Measurements from ENCODE around the gene RETNLB. TPM values are rescaled to one million over a fixed set of nuclear protein-coding genes. Genes with fewer than 3 reads are reported as not detected.

The RETNLB gene, protein sequence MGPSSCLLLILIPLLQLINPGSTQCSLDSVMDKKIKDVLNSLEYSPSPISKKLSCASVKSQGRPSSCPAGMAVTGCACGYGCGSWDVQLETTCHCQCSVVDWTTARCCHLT
- total RNA-seq (2021) (not detected in 3 replicates), Bru-seq, nascent RNA (not detected)
- long read RNA-seq, experiment 1: 0 reads
- long read RNA-seq, experiment 2: 0 reads
- long read RNA-seq, experiment 3: 0 reads

DNA sequence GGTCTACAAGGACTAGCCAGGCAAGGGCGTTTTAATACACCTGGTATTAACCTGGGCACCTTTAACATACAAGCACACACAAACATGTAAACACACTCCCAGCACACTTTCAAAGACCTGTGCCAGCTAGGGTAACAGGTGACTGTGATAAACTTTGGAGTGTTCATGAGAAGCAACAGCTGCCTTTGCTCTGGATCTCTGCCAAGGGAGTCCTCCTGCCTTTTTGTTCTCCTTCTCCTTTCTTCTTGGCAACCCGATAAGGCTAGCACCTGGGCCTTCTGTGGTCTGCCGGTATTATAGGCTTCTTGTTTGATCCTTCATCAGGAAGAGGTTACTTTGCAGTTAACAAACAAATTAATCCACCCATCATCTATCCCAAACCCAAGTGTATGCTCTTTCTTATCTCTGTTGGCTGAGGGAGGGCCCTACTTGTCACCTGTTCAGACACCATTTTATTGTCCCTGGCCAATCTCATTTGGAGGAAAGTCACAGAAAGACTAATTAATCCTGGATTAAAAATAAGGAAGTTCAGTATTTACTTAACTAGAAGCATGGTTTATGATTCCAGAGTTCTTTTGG, at the start of gene RETNLB:
TSS of gene RETNLB (minus strand) at position 7 of the 579 bp plus-strand sequence. CDS start 225 bp downstream, outside the sequence.
- Mint-ChIP-seq H3K27ac (no peak within 1 kb of the TSS), H3K4me3 (no peak within 1 kb of the TSS), H3K36me3 (peaks cover 4% of the 10 kb centered on the region), H3K9me3 (peaks cover 18% of the 10 kb centered on the region), H3K4me1 (no peaks in the 10 kb centered on the region), H3K27me3 (ENCODE audit: low read depth) (no peaks in the 10 kb centered on the region; the same call in none of the 2 replicates)
- TF ChIP-seq HMGA2 (CRISPR knock-in tag; IDR thresholded peaks at IDR 0.05): no peak
- TF ChIP-seq, protein P1, sequence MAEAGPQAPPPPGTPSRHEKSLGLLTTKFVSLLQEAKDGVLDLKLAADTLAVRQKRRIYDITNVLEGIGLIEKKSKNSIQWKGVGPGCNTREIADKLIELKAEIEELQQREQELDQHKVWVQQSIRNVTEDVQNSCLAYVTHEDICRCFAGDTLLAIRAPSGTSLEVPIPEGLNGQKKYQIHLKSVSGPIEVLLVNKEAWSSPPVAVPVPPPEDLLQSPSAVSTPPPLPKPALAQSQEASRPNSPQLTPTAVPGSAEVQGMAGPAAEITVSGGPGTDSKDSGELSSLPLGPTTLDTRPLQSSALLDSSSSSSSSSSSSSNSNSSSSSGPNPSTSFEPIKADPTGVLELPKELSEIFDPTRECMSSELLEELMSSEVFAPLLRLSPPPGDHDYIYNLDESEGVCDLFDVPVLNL (CRISPR knock-in tag; IDR thresholded peaks at IDR 0.05; ENCODE audit: borderline replicate concordance, low read depth): no peak
- no peak for TF ChIP-seq ZNF671 (CRISPR knock-in tag; IDR thresholded peaks at IDR 0.05)
- no peak for TF ChIP-seq RELA (CRISPR knock-in tag; IDR thresholded peaks at IDR 0.05; ENCODE audit: borderline replicate concordance)
- TF ChIP-seq ZNF396 (CRISPR knock-in tag; IDR thresholded peaks at IDR 0.05; ENCODE audit: borderline replicate concordance): no peak
- TF ChIP-seq, protein P2, sequence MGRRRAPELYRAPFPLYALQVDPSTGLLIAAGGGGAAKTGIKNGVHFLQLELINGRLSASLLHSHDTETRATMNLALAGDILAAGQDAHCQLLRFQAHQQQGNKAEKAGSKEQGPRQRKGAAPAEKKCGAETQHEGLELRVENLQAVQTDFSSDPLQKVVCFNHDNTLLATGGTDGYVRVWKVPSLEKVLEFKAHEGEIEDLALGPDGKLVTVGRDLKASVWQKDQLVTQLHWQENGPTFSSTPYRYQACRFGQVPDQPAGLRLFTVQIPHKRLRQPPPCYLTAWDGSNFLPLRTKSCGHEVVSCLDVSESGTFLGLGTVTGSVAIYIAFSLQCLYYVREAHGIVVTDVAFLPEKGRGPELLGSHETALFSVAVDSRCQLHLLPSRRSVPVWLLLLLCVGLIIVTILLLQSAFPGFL (CRISPR knock-in tag; IDR thresholded peaks at IDR 0.05; ENCODE audit: borderline replicate concordance): no peak
- no peak for TF ChIP-seq CBFB (CRISPR knock-in tag; IDR thresholded peaks at IDR 0.05; ENCODE audit: low read depth)
- TF ChIP-seq, protein P3, sequence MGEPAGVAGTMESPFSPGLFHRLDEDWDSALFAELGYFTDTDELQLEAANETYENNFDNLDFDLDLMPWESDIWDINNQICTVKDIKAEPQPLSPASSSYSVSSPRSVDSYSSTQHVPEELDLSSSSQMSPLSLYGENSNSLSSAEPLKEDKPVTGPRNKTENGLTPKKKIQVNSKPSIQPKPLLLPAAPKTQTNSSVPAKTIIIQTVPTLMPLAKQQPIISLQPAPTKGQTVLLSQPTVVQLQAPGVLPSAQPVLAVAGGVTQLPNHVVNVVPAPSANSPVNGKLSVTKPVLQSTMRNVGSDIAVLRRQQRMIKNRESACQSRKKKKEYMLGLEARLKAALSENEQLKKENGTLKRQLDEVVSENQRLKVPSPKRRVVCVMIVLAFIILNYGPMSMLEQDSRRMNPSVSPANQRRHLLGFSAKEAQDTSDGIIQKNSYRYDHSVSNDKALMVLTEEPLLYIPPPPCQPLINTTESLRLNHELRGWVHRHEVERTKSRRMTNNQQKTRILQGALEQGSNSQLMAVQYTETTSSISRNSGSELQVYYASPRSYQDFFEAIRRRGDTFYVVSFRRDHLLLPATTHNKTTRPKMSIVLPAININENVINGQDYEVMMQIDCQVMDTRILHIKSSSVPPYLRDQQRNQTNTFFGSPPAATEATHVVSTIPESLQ (CRISPR knock-in tag; IDR thresholded peaks at IDR 0.05): no peak
- TF ChIP-seq, protein P4, sequence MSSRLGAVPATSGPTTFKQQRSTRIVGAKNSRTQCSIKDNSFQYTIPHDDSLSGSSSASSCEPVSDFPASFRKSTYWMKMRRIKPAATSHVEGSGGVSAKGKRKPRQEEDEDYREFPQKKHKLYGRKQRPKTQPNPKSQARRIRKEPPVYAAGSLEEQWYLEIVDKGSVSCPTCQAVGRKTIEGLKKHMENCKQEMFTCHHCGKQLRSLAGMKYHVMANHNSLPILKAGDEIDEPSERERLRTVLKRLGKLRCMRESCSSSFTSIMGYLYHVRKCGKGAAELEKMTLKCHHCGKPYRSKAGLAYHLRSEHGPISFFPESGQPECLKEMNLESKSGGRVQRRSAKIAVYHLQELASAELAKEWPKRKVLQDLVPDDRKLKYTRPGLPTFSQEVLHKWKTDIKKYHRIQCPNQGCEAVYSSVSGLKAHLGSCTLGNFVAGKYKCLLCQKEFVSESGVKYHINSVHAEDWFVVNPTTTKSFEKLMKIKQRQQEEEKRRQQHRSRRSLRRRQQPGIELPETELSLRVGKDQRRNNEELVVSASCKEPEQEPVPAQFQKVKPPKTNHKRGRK (CRISPR knock-in tag; IDR thresholded peaks at IDR 0.05; ENCODE audit: borderline replicate concordance): no peak
- no peak for TF ChIP-seq ZNF423 (CRISPR knock-in tag; IDR thresholded peaks at IDR 0.05)
- TF ChIP-seq ERG (CRISPR knock-in tag; IDR thresholded peaks at IDR 0.05): no peak
- no peak for TF ChIP-seq ZNF317 (CRISPR knock-in tag; IDR thresholded peaks at IDR 0.05; ENCODE audit: borderline replicate concordance, low read depth)
- no peak for TF ChIP-seq SP1 (CRISPR knock-in tag; conservative IDR thresholded peaks at IDR 0.05)
- TF ChIP-seq ESRRA (CRISPR knock-in tag; IDR thresholded peaks at IDR 0.05; ENCODE audit: borderline replicate concordance): no peak
- TF ChIP-seq AFF4 (CRISPR knock-in tag; IDR thresholded peaks at IDR 0.05; ENCODE audit: borderline replicate concordance): no peak
- TF ChIP-seq ETV6 (CRISPR knock-in tag; IDR thresholded peaks at IDR 0.05): no peak
- TF ChIP-seq MXD4 (CRISPR knock-in tag; IDR thresholded peaks at IDR 0.05; ENCODE audit: borderline replicate concordance): no peak
- POLR2A ChIA-PET: no interaction called here
- CTCF ChIA-PET: interaction anchor here (0.8 kb wide), 1 partner anchor 123 kb away, joined by 6 read pairs; no protein-coding TSS in a partner anchor
- DNase-seq (ENCODE audit: low spot score): no peak
- no peak for ATAC-seq
